Panc1 (cell line): Measurements from ENCODE around the gene NSUN6. TPM values are rescaled to one million over a fixed set of nuclear protein-coding genes. Genes with fewer than 3 reads are reported as not detected.

Source experiments
- ATAC-seq: fragments of 200-7000 bp; cut with Tn5 transposase; 2 replicates; pipeline ENCODE4 v1.9.1; 2020; ENCODE audit warnings: mild to moderate bottlenecking, moderate library complexity
- BruUV-seq: library from RNA; stranded (reverse); fragments of 400-500 nt; replicated peaks from 2 replicates; lab custom pipeline; 2021; lab: Mats Ljungman, UMichigan
- CTCF ChIA-PET: fragments of 300-600 bp; sonication (Branson Sonifier 250); formaldehyde crosslinking; loops from one replicate; lab custom pipeline; 2022; ENCODE audit warnings: antibody characterized with exemption; lab: Charles Lee
- POLR2A ChIA-PET: fragments of 300-600 bp; sonication (Branson Sonifier 250); formaldehyde crosslinking; loops from one replicate; lab custom pipeline; 2022; ENCODE audit warnings: antibody characterized with exemption; lab: Charles Lee
- DNase-seq: peaks from one replicate; pipeline ENCODE4 v3.0.0-alpha.2; 2010; ENCODE audit warnings: low read depth, low spot score
- H3K27ac ChIP-seq: 2 replicates; pipeline ENCODE4 v1.5.1; 2011; ENCODE audit warnings: mild to moderate bottlenecking, low read length, inconsistent platforms
- H3K27me3 ChIP-seq: fragments of 200-500 bp; sonication (Bioruptor generic); 2 replicates; pipeline ENCODE4 v1.6.0; 2014; ENCODE audit warnings: low read length, inconsistent platforms; ENCODE audit not compliant: control insufficient read depth, insufficient read depth
- H3K36me3 ChIP-seq: fragments of 200-500 bp; sonication (Bioruptor generic); 2 replicates; pipeline ENCODE4 v1.5.1; 2014; ENCODE audit warnings: inconsistent platforms, mild to moderate bottlenecking, low read length, moderate library complexity; ENCODE audit not compliant: control insufficient read depth, insufficient read depth
- H3K4me1 ChIP-seq: 2 replicates; pipeline ENCODE4 v1.5.1; 2011; ENCODE audit warnings: inconsistent platforms, mild to moderate bottlenecking, low read length, moderate library complexity; ENCODE audit not compliant: control insufficient read depth, insufficient read depth
- H3K4me3 ChIP-seq, 2 experiments: 2 replicates each; pipeline ENCODE4 v1.5.1; 2011 to 2012; ENCODE audit warnings: low read depth in 2 of 2, low read length in 2 of 2, mild to moderate bottlenecking in 2 of 2, inconsistent platforms in 1 of 2, moderate library complexity in 1 of 2
- H3K9me3 ChIP-seq: fragments of 200-500 bp; sonication (Bioruptor generic); 2 replicates; pipeline ENCODE4 v1.5.1; 2014; ENCODE audit warnings: low read depth, mild to moderate bottlenecking, inconsistent platforms, low read length, moderate library complexity; ENCODE audit not compliant: control insufficient read depth, insufficient read depth
- CTCF ChIP-seq: fragments of 450-650 bp; IDR thresholded peaks from 2 replicates; pipeline ENCODE4 v1.5.1; 2017; ENCODE audit warnings: mild to moderate bottlenecking
- POLR2AphosphoS5 ChIP-seq: IDR thresholded peaks from 2 replicates; pipeline ENCODE4 v1.6.1; 2012; ENCODE audit warnings: mild to moderate bottlenecking, low read depth, low read length, moderate library complexity
- REST ChIP-seq, 2 experiments: IDR thresholded peaks; 2 replicates each; pipeline ENCODE4 v1.6.1; 2011 to 2012; ENCODE audit warnings: low read depth in 2 of 2, control low read depth in 1 of 2, low read length in 1 of 2, mild to moderate bottlenecking in 1 of 2, moderate library complexity in 1 of 2; ENCODE audit not compliant: insufficient read depth in 1 of 2
- SIN3A ChIP-seq: IDR thresholded peaks from 2 replicates; pipeline ENCODE4 v1.6.1; 2012; ENCODE audit warnings: low read depth, mild to moderate bottlenecking, low read length, moderate library complexity, borderline replicate concordance; ENCODE audit not compliant: insufficient read depth
- TCF7L2 ChIP-seq: IDR thresholded peaks from 2 replicates; pipeline ENCODE4 v1.6.1; 2011; ENCODE audit warnings: mild to moderate bottlenecking, low read depth, low read length, inconsistent platforms
- in situ Hi-C: cut with HindIII; loops from 2 replicates; pipeline ENCODE4 v1.10.0; 2016; ENCODE audit warnings: low sequenced_read_pairs, low pct_unique_long_range_greater_than_20kb
- intact Hi-C: fragments of 100-400 bp; cut with micrococcal nuclease; formaldehyde crosslinking; loops from one replicate; pipeline ENCODE4 v1.10.0; 2022; ENCODE audit not compliant: unreplicated experiment
- total RNA-seq: library from RNA; stranded (reverse); gene quantifications from one replicate; pipeline ENCODE4 v1.2.1, GENCODE V29; 2021; ENCODE audit not compliant: unreplicated experiment

NSUN6 gene
- total RNA-seq, 1 experiment from 2014 or later = 4.3 TPM

GRCh38 chr10:18549105-18549504 is 102.3 kb downstream of the NSUN6 start:
- no TSS peak for BruUV-seq
- H3K27me3 ChIP-seq = no peaks in the 10 kb centered on the region
- no peaks in the 10 kb centered on the region for H3K36me3 ChIP-seq
- H3K27ac ChIP-seq = no peak overlapping the region
- H3K4me3 ChIP-seq = no peak overlapping the region
- H3K4me1 ChIP-seq = no peaks in the 10 kb centered on the region
- POLR2A ChIA-PET = no interaction called here
- ATAC-seq = no peak
- DNase-seq = no peak
- in situ Hi-C loops = no loop called here
- TF ChIP-seq TCF7L2 = no peak
- H3K9me3 ChIP-seq = no peaks in the 10 kb centered on the region
- CTCF ChIA-PET = no interaction called here
- intact Hi-C loops = no loop called here

GRCh38 chr10:18545621-18546305 is 105.6 kb downstream of the NSUN6 start:
- in situ Hi-C loops = no loop called here
- POLR2A ChIA-PET = no interaction called here
- H3K36me3 ChIP-seq = no peaks in the 10 kb centered on the region

More at GRCh38 chr10:18545621-18546305, 105.6 kb downstream of the NSUN6 start:
- Histone ChIP-seq H3K9me3 (no peaks in the 10 kb centered on the region), H3K4me1 (no peaks in the 10 kb centered on the region), H3K4me3 (no peak overlapping the region), H3K27ac (no peak overlapping the region), H3K27me3 (no peaks in the 10 kb centered on the region)
- TF ChIP-seq SIN3A (no peak), TCF7L2 (no peak), POLR2AphosphoS5 (no peak), CTCF (no peak), REST (IDR thresholded peaks at IDR 0.05; ENCODE audit: insufficient read depth in 1 of 2, low read depth in 2 of 2, low read length in 1 of 2) (no peak)
- CTCF ChIA-PET = no interaction called here
- BruUV-seq = no TSS peak
- intact Hi-C loops = no loop called here
- no peak for DNase-seq
- no peak for ATAC-seq
